GM23338 (cell line): Measurements from ENCODE around the gene AKNA. TPM values are rescaled to one million over a fixed set of nuclear protein-coding genes. Genes with fewer than 3 reads are reported as not detected.

ENCODE experiments used
- ATAC-seq: fragments of 200-7000 bp; cut with Tn5 transposase; 3 replicates; pipeline ENCODE4 v1.9.1; 2020
- DNase-seq: peaks from one replicate; pipeline ENCODE4 v3.0.0-alpha.2; 2015; ENCODE audit warnings: low spot score
- H2AFZ ChIP-seq: fragments of 200-600 bp; sonication (generic); 2 replicates; pipeline ENCODE4 v1.8.0; 2016; ENCODE audit warnings: antibody characterized with exemption, mild to moderate bottlenecking, moderate library complexity
- H3F3A ChIP-seq: fragments of 200-600 bp; sonication (generic); replicated peaks from 2 replicates; pipeline ENCODE4 v1.8.0; 2017; ENCODE audit warnings: antibody characterized with exemption, mixed run types, low read depth
- H3K27ac ChIP-seq: fragments of 200-600 bp; sonication (generic); 2 replicates; pipeline ENCODE4 v1.6.1; 2016; ENCODE audit warnings: low read depth
- H3K27me3 ChIP-seq: fragments of 200-600 bp; sonication (generic); 2 replicates; pipeline ENCODE4 v1.8.0; 2016; ENCODE audit warnings: mild to moderate bottlenecking, mixed run types, moderate library complexity; ENCODE audit not compliant: insufficient read depth
- H3K36me3 ChIP-seq: fragments of 200-600 bp; sonication (generic); 2 replicates; pipeline ENCODE4 v1.8.0; 2016; ENCODE audit warnings: mild to moderate bottlenecking; ENCODE audit not compliant: insufficient read depth
- H3K4me1 ChIP-seq: fragments of 200-600 bp; sonication (generic); 2 replicates; pipeline ENCODE4 v1.8.0; 2016; ENCODE audit warnings: mild to moderate bottlenecking, moderate library complexity; ENCODE audit not compliant: insufficient read depth
- H3K4me2 ChIP-seq: fragments of 200-600 bp; sonication (generic); 2 replicates; pipeline ENCODE4 v1.7.1; 2017; ENCODE audit warnings: mixed run types
- H3K4me3 ChIP-seq: fragments of 200-600 bp; sonication (generic); 2 replicates; pipeline ENCODE4 v1.6.1; 2016; ENCODE audit warnings: mixed run types
- H3K79me2 ChIP-seq: fragments of 200-600 bp; sonication (generic); replicated peaks from 2 replicates; pipeline ENCODE4 v1.8.0; 2017; ENCODE audit warnings: mild to moderate bottlenecking; ENCODE audit not compliant: insufficient read depth
- H3K9me2 ChIP-seq: fragments of 200-600 bp; sonication (generic); 2 replicates; pipeline ENCODE4 v1.8.0; 2017; ENCODE audit not compliant: insufficient read depth
- H4K20me1 ChIP-seq: fragments of 200-600 bp; sonication (generic); replicated peaks from 2 replicates; pipeline ENCODE4 v1.8.0; 2017; ENCODE audit warnings: mild to moderate bottlenecking; ENCODE audit not compliant: insufficient read depth
- H3K27ac Mint-ChIP-seq: 2 replicates; pipeline ENCODE4 v1.8.0; 2020; ENCODE audit warnings: inconsistent platforms, mild to moderate bottlenecking, moderate library complexity, mixed read lengths
- H3K27me3 Mint-ChIP-seq: 3 replicates; pipeline ENCODE4 v1.8.0; 2022; ENCODE audit warnings: low read depth, mild to moderate bottlenecking, moderate library complexity, mixed read lengths, inconsistent platforms; ENCODE audit not compliant: insufficient read depth, poor library complexity
- H3K36me3 Mint-ChIP-seq: 3 replicates; pipeline ENCODE4 v1.8.0; 2021; ENCODE audit warnings: low read depth, mild to moderate bottlenecking, inconsistent platforms, moderate library complexity, mixed read lengths
- H3K4me1 Mint-ChIP-seq: 3 replicates; pipeline ENCODE4 v1.8.0; 2020; ENCODE audit warnings: mild to moderate bottlenecking, inconsistent platforms, mixed read lengths
- H3K4me3 Mint-ChIP-seq: 3 replicates; pipeline ENCODE4 v1.8.0; 2021; ENCODE audit warnings: moderate library complexity, mild to moderate bottlenecking, inconsistent platforms, mixed read lengths
- H3K9me3 Mint-ChIP-seq: 3 replicates; pipeline ENCODE4 v1.8.0; 2020; ENCODE audit warnings: moderate library complexity, mild to moderate bottlenecking, inconsistent platforms, mixed read lengths
- CREB1 ChIP-seq: fragments of 250-450 bp; sonication (Bioruptor Pico); IDR thresholded peaks from 2 replicates; pipeline ENCODE4 v1.5.0; 2020; ENCODE audit warnings: low read depth, mild to moderate bottlenecking, moderate library complexity
- CTCF ChIP-seq, 2 experiments: fragments of 200-600 bp in 1 of 2; sonication (generic) in 1 of 2; conservative IDR thresholded peaks; 2 replicates each; pipeline versions ENCODE4 v1.5.1 to v1.6.1; 2016 to 2017; ENCODE audit warnings: antibody characterized with exemption in 2 of 2, low read depth in 2 of 2, mild to moderate bottlenecking in 2 of 2, moderate library complexity in 1 of 2
- ETS1 ChIP-seq: IDR thresholded peaks from 2 replicates; pipeline ENCODE4 v1.6.1; 2016; ENCODE audit warnings: antibody characterized with exemption
- EZH2 ChIP-seq: fragments of 200-600 bp; sonication (generic); IDR thresholded peaks from one replicate; pipeline ENCODE4 v1.8.0; 2017; ENCODE audit warnings: antibody characterized with exemption, mild to moderate bottlenecking, low read depth; ENCODE audit not compliant: unreplicated experiment
- JUNB ChIP-seq: IDR thresholded peaks from one replicate; pipeline ENCODE4 v1.6.1; 2016; ENCODE audit warnings: antibody characterized with exemption; ENCODE audit not compliant: unreplicated experiment
- NANOG ChIP-seq: IDR thresholded peaks from 2 replicates; pipeline ENCODE4 v1.6.1; 2016; ENCODE audit warnings: antibody characterized with exemption, borderline replicate concordance
- POLR2AphosphoS5 ChIP-seq: IDR thresholded peaks from 2 replicates; pipeline ENCODE4 v1.6.1; 2016; ENCODE audit warnings: antibody characterized with exemption, low read depth
- REST ChIP-seq: IDR thresholded peaks from one replicate; pipeline ENCODE4 v1.6.1; 2018; ENCODE audit warnings: antibody characterized with exemption; ENCODE audit not compliant: unreplicated experiment
- STAT1 ChIP-seq: IDR thresholded peaks from one replicate; pipeline ENCODE4 v1.6.1; 2016; ENCODE audit warnings: antibody characterized with exemption; ENCODE audit not compliant: unreplicated experiment
- ZNF114 ChIP-seq: fragments of 250-450 bp; sonication (Bioruptor Pico); IDR thresholded peaks from 2 replicates; pipeline ENCODE4 v1.5.0; 2020; ENCODE audit warnings: mild to moderate bottlenecking, moderate library complexity
- ZNF331 ChIP-seq: fragments of 250-450 bp; sonication (Bioruptor Pico); IDR thresholded peaks from 2 replicates; pipeline ENCODE4 v1.5.0; 2020; ENCODE audit warnings: low read depth, mild to moderate bottlenecking, moderate library complexity
- polyA plus RNA-seq: library from polyadenylated mRNA; unstranded; fragments of >200 nt; fragmentation: Nextera tagmentation; extraction: Ambion mirVana; gene quantifications from 2 replicates; pipeline ENCODE4 v1.2.1, GENCODE V29; 2016
- total RNA-seq: library from RNA; depleted of rRNA; stranded (reverse); fragments of >200 nt; shearing (Covaris generic); gene quantifications from 2 replicates; pipeline ENCODE4 v1.2.3, GENCODE V29; 2014

AKNA gene
- total and polyA plus RNA-seq, 2 experiments from 2014 or later: 9.0 to 28.1 TPM

GRCh38 chr9:114315723-114316363, 71.9 kb downstream of the AKNA start:
- Histone ChIP-seq H3K9me2 (no peaks in the 10 kb centered on the region), H3K27me3 (no peaks in the 10 kb centered on the region), H3K4me3 (no peak overlapping the region), H3K4me2 (no peak overlapping the region), H3K36me3 (no peaks in the 10 kb centered on the region), H3K27ac (no peak overlapping the region), H3K4me1 (no peaks in the 10 kb centered on the region), H4K20me1 (no peaks in the 10 kb centered on the region), H3K79me2 (no peaks in the 10 kb centered on the region), H3F3A (no peaks in the 10 kb centered on the region), H2AFZ (no peak overlapping the region)
- no peak overlapping the region for H3K4me3 Mint-ChIP-seq
- H3K9me3 Mint-ChIP-seq: no peaks in the 10 kb centered on the region; the same call in 1 of the 3 replicates
- H3K27ac Mint-ChIP-seq: no peak overlapping the region
- H3K4me1 Mint-ChIP-seq: peaks cover 8% of the 10 kb centered on the region
- DNase-seq: no peak
- H3K27me3 Mint-ChIP-seq: peaks cover 6% of the 10 kb centered on the region
- no peaks in the 10 kb centered on the region for H3K36me3 Mint-ChIP-seq
- TF ChIP-seq ZNF114 (CRISPR knock-in tag) (no peak), JUNB (no peak), REST (no peak), ZNF331 (CRISPR knock-in tag) (no peak), POLR2AphosphoS5 (no peak), CTCF (conservative IDR thresholded peaks at IDR 0.05; ENCODE audit: low read depth in 2 of 2) (no peak), NANOG (no peak), ETS1 (no peak), STAT1 (no peak), CREB1 (CRISPR knock-in tag) (no peak), EZH2 (no peak)
- no peak for ATAC-seq
